SK-N-SH (cell line): ENCODE results near the gene RBM19. TPM values are rescaled to one million over a fixed set of nuclear protein-coding genes. Genes with fewer than 3 reads are reported as not detected.

ENCODE experiments used
- CTCF ChIA-PET: fragments of 300-600, 350-600 bp; formaldehyde crosslinking; extraction: SDS; loops from one replicate; lab custom pipeline; 2021; lab: Yijun Ruan, JAX
- POLR2A ChIA-PET: fragments of 350-600 bp; sonication (Branson Sonifier 250); formaldehyde crosslinking; extraction: SDS; loops from one replicate; lab custom pipeline; 2020; ENCODE audit warnings: antibody characterized with exemption, inconsistent platforms; lab: Yijun Ruan, JAX
- DNase-seq: peaks from one replicate; pipeline ENCODE4 v3.0.0; 2012
- H2AFZ ChIP-seq: fragments of 200-600 bp; sonication (generic); 2 replicates; pipeline ENCODE4 v1.8.1; 2016; ENCODE audit warnings: antibody characterized with exemption, mild to moderate bottlenecking, low read depth
- H3F3A ChIP-seq: fragments of 200-600 bp; sonication (generic); replicated peaks from 2 replicates; pipeline ENCODE3; 2016; ENCODE audit warnings: antibody characterized with exemption, mild to moderate bottlenecking; ENCODE audit not compliant: insufficient read depth
- H3K27ac ChIP-seq, 2 experiments: fragments of 200-500 bp in 1 of 2; fragments of 200-600 bp in 1 of 2; sonication (Bioruptor generic) in 1 of 2; sonication (generic), shearing (Covaris generic) in 1 of 2; 2 replicates each; pipeline versions ENCODE4 v1.5.1 to v1.6.1; 2014 to 2016; ENCODE audit warnings: low read depth in 2 of 2, inconsistent platforms in 1 of 2, low read length in 1 of 2, mild to moderate bottlenecking in 1 of 2, mixed read lengths in 1 of 2
- H3K27me3 ChIP-seq: fragments of 200-600 bp; sonication (generic), shearing (Covaris generic); 2 replicates; pipeline ENCODE4 v1.6.1; 2016; ENCODE audit warnings: mixed run types; ENCODE audit not compliant: insufficient read depth
- H3K36me3 ChIP-seq, 2 experiments: fragments of 200-500 bp in 1 of 2; fragments of 200-600 bp in 1 of 2; sonication (Bioruptor generic) in 1 of 2; sonication (generic) in 1 of 2; replicated peaks in 1 of 2; 2 replicates each; pipeline versions ENCODE3 to v1.5.1; 2014 to 2016; ENCODE audit warnings: low read length in 1 of 2, mild to moderate bottlenecking in 1 of 2; ENCODE audit not compliant: insufficient read depth in 2 of 2, control insufficient read depth in 1 of 2
- H3K4me1 ChIP-seq, 2 experiments: fragments of 200-500 bp in 1 of 2; fragments of 200-600 bp in 1 of 2; sonication (Bioruptor generic) in 1 of 2; sonication (generic), shearing (Covaris generic) in 1 of 2; 2 replicates each; pipeline versions ENCODE4 v1.5.1 to v1.6.1; 2014 to 2016; ENCODE audit warnings: low read depth in 1 of 2, low read length in 1 of 2, mixed run types in 1 of 2; ENCODE audit not compliant: insufficient read depth in 2 of 2, control insufficient read depth in 1 of 2
- H3K4me2 ChIP-seq: fragments of 200-600 bp; sonication (generic), shearing (Covaris generic); 2 replicates; pipeline ENCODE4 v1.6.1; 2017; ENCODE audit warnings: mixed run types
- H3K4me3 ChIP-seq, 2 experiments: fragments of 200-500 bp in 1 of 2; fragments of 200-600 bp in 1 of 2; sonication (Bioruptor generic) in 1 of 2; sonication (generic), shearing (Covaris generic) in 1 of 2; 2 replicates each; pipeline versions ENCODE4 v1.5.1 to v1.8.1; 2014 to 2016; ENCODE audit warnings: low read depth in 2 of 2, inconsistent platforms in 1 of 2, low read length in 1 of 2, mild to moderate bottlenecking in 1 of 2, mixed read lengths in 1 of 2, moderate library complexity in 1 of 2
- H3K79me2 ChIP-seq: fragments of 200-600 bp; sonication (generic); 2 replicates; pipeline ENCODE4 v1.8.1; 2017; ENCODE audit warnings: mild to moderate bottlenecking; ENCODE audit not compliant: insufficient read depth
- H3K9ac ChIP-seq: fragments of 200-600 bp; sonication (generic); 2 replicates; pipeline ENCODE4 v1.6.1; 2017; ENCODE audit warnings: mixed run types
- H3K9me2 ChIP-seq: fragments of 200-600 bp; sonication (generic); 2 replicates; pipeline ENCODE4 v1.6.1; 2017; ENCODE audit warnings: mixed run types
- H3K9me3 ChIP-seq: fragments of 200-600 bp; sonication (generic); 2 replicates; pipeline ENCODE4 v1.6.1; 2017; ENCODE audit warnings: mixed run types, mild to moderate bottlenecking, moderate library complexity
- H4K20me1 ChIP-seq: fragments of 200-600 bp; sonication (generic); 2 replicates; pipeline ENCODE4 v1.6.1; 2017; ENCODE audit warnings: mild to moderate bottlenecking, mixed run types; ENCODE audit not compliant: insufficient read depth
- CTCF ChIP-seq: fragments of 200-600 bp; sonication (generic); IDR thresholded peaks from 2 replicates; pipeline ENCODE4 v1.6.1; 2017; ENCODE audit warnings: antibody characterized with exemption, mild to moderate bottlenecking, moderate library complexity
- ELF1 ChIP-seq: IDR thresholded peaks from 2 replicates; pipeline ENCODE4 v1.4.0; 2012
- EP300 ChIP-seq, 2 experiments: IDR thresholded peaks; 2 replicates each; pipeline versions ENCODE4 v1.4.0 to v1.6.1; 2012; ENCODE audit warnings: borderline replicate concordance in 1 of 2, low read depth in 1 of 2, low read length in 1 of 2
- EZH2phosphoT487 ChIP-seq: fragments of 200-600 bp; sonication (generic); IDR thresholded peaks from 2 replicates; pipeline ENCODE4 v1.6.1; 2017; ENCODE audit warnings: low read depth, mixed run types, mild to moderate bottlenecking, antibody characterized with exemption, moderate library complexity, borderline replicate concordance
- GABPA ChIP-seq: IDR thresholded peaks from 2 replicates; pipeline ENCODE4 v1.4.0; 2012; ENCODE audit warnings: low read depth, mild to moderate bottlenecking
- IRF3 ChIP-seq: fragments of 150-350 bp; IDR thresholded peaks from 2 replicates; pipeline ENCODE4 v1.6.1; 2016; ENCODE audit warnings: mild to moderate bottlenecking, low read depth, low read length
- JUND ChIP-seq: IDR thresholded peaks from 2 replicates; pipeline ENCODE4 v1.4.0; 2012
- MAX ChIP-seq: IDR thresholded peaks from 2 replicates; pipeline ENCODE4 v1.4.0; 2012; ENCODE audit warnings: low read depth
- NFIC ChIP-seq: IDR thresholded peaks from 2 replicates; pipeline ENCODE4 v1.4.0; 2012; ENCODE audit warnings: borderline replicate concordance
- NRF1 ChIP-seq: IDR thresholded peaks from 2 replicates; pipeline ENCODE4 v1.6.1; 2012; ENCODE audit warnings: low read depth, mild to moderate bottlenecking, low read length
- PBX3 ChIP-seq: IDR thresholded peaks from 2 replicates; pipeline ENCODE4; 2012
- RCOR1 ChIP-seq: fragments of 150-350 bp; IDR thresholded peaks from 2 replicates; pipeline ENCODE4 v1.6.1; 2017; ENCODE audit warnings: antibody characterized with exemption, low read length
- RFX5 ChIP-seq: IDR thresholded peaks from 2 replicates; pipeline ENCODE4 v1.6.1; 2012; ENCODE audit warnings: mild to moderate bottlenecking, improper control_type of control experiment, low read length
- SMC3 ChIP-seq: IDR thresholded peaks from 2 replicates; pipeline ENCODE4 v1.6.1; 2012; ENCODE audit warnings: low read depth, low read length, improper control_type of control experiment
- TCF12 ChIP-seq: IDR thresholded peaks from 2 replicates; pipeline ENCODE4 v1.4.0; 2012
- YY1 ChIP-seq: IDR thresholded peaks from 2 replicates; pipeline ENCODE4 v1.4.0; 2012; ENCODE audit warnings: low read depth, mild to moderate bottlenecking
- WGBS: methylation state at CpG from one replicate; pipeline ENCODE4 v1.1.6; 2017; ENCODE audit warnings: low lambda C conversion rate; 5-methylcytosine and 5-hydroxymethylcytosine counted together
- polyA plus RNA-seq, 3 experiments: library from polyadenylated mRNA; depleted of rRNA; stranded (reverse); fragments of >200 nt; gene quantifications; 2 replicates each; pipeline ENCODE4 v1.2.3, GENCODE V29; 2012
- TF ChIP-seq, protein P1 (sequence below): IDR thresholded peaks from 2 replicates; pipeline ENCODE4 v1.4.0; 2012; ENCODE audit warnings: low read depth, borderline replicate concordance

Gene RBM19
- polyA plus RNA-seq, 1 of the 3 experiments (the other 2 are of a cell fraction), result 16.6 TPM

- H3F3A ChIP-seq, result no peaks in the 10 kb centered on the region
- H2AFZ ChIP-seq, result no peak overlapping the region
- no peak overlapping the region for H3K9ac ChIP-seq
- no peak for DNase-seq
- H3K4me2 ChIP-seq, result no peak overlapping the region
- POLR2A ChIA-PET, result no interaction called here
- WGBS, result 95% methylated on average over 9 of the region's 9 CpGs
- TF ChIP-seq RCOR1 (no peak), RFX5 (no peak), NRF1 (no peak), CTCF (no peak), SMC3 (no peak), TCF12 (no peak), EZH2phosphoT487 (no peak), GABPA (no peak), JUND (no peak), IRF3 (no peak), EP300 (IDR thresholded peaks at IDR 0.05; ENCODE audit: borderline replicate concordance in 1 of 2, low read depth in 1 of 2, low read length in 1 of 2) (no peak), NFIC (no peak), ELF1 (no peak), PBX3 (no peak), YY1 (no peak), MAX (no peak)
- TF ChIP-seq, protein P1, sequence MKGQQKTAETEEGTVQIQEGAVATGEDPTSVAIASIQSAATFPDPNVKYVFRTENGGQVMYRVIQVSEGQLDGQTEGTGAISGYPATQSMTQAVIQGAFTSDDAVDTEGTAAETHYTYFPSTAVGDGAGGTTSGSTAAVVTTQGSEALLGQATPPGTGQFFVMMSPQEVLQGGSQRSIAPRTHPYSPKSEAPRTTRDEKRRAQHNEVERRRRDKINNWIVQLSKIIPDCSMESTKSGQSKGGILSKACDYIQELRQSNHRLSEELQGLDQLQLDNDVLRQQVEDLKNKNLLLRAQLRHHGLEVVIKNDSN, result no peak
- TF ChIP-seq, all 33 proteins: peak for 0
- no peaks in the 10 kb centered on the region for H3K36me3 ChIP-seq
- no peak overlapping the region for H3K4me3 ChIP-seq
- H3K4me1 ChIP-seq, result peaks cover 0 to 18% of the 10 kb centered on the region in 2 experiments; a peak in 2 of 4 replicates
- no peaks in the 10 kb centered on the region for H3K9me3 ChIP-seq
- CTCF ChIA-PET, result interaction anchor here (1.7 to 5.4 kb wide), 2 partner anchors 19 to 26 kb away, joined by 5 to 39 read pairs; no protein-coding TSS in a partner anchor
- no peak overlapping the region for H3K27ac ChIP-seq
- H3K9me2 ChIP-seq, result no peaks in the 10 kb centered on the region
- H3K27me3 ChIP-seq, result no peaks in the 10 kb centered on the region
- H4K20me1 ChIP-seq, result no peaks in the 10 kb centered on the region
- no peaks in the 10 kb centered on the region for H3K79me2 ChIP-seq
Measured at GRCh38 chr12:113886721-113887120, 79.4 kb downstream of the RBM19 start.
